Measurements from ENCODE around the gene COL20A1. TPM values are rescaled to one million over a fixed set of nuclear protein-coding genes. Genes with fewer than 3 reads are reported as not detected.

COL20A1 gene
- total RNA-seq, 1 donor from 2014 or later, result 5.0 TPM

- H3K4me1 ChIP-seq (ENCODE audit: insufficient read depth, low read length), result no peaks in the 10 kb centered on the region
- H4K20me1 ChIP-seq (ENCODE audit: insufficient read depth, low read length), result no peaks in the 10 kb centered on the region
- peaks cover 3% of the 10 kb centered on the region for H3K9me3 Mint-ChIP-seq (ENCODE audit: unreplicated experiment)
- peaks cover 19% of the 10 kb centered on the region for H3K27me3 ChIP-seq (ENCODE audit: insufficient read depth, low read length)
- H3K36me3 Mint-ChIP-seq (ENCODE audit: low read depth, unreplicated experiment), result peaks cover 11% of the 10 kb centered on the region
- no peaks in the 10 kb centered on the region for H3K9me3 ChIP-seq (ENCODE audit: insufficient read depth, low read depth, low read length)
- no peaks in the 10 kb centered on the region for H3K4me1 Mint-ChIP-seq (ENCODE audit: low read depth, unreplicated experiment)
- no peak for DNase-seq (ENCODE audit: low read depth)
- no peaks in the 10 kb centered on the region for H3K79me2 ChIP-seq (ENCODE audit: insufficient read depth, low read length)
- no peak overlapping the region for H2AFZ ChIP-seq (ENCODE audit: low read depth, low read length)
- peaks cover 20% of the 10 kb centered on the region for H3K27me3 Mint-ChIP-seq (ENCODE audit: low read depth, unreplicated experiment)
- H3K27ac ChIP-seq (ENCODE audit: low read depth, low read length), result no peak overlapping the region
- no peak overlapping the region for H3K4me2 ChIP-seq (ENCODE audit: low read length)
- no peak for FAIRE-seq
- H3K27ac Mint-ChIP-seq (ENCODE audit: unreplicated experiment), result no peak overlapping the region
- H3K9ac ChIP-seq (ENCODE audit: low read length), result no peak overlapping the region
- no peak overlapping the region for H3K4me3 ChIP-seq (ENCODE audit: insufficient read depth, low read depth, low read length)
- H3K4me3 Mint-ChIP-seq (ENCODE audit: unreplicated experiment), result no peak overlapping the region
- no peak for TF ChIP-seq CTCF (IDR thresholded peaks at IDR 0.05; ENCODE audit: insufficient read depth, low read depth, low read length)
- TF ChIP-seq EZH2 (IDR thresholded peaks at IDR 0.05; ENCODE audit: insufficient read depth, low read length), result no peak
- no peaks in the 10 kb centered on the region for H3K36me3 ChIP-seq (ENCODE audit: insufficient read depth, low read length)
Measured at GRCh38 chr20:63325021-63325471, 32.1 kb downstream of the COL20A1 start.

GRCh38 chr20:63325554-63326313 is 32.7 kb downstream of the COL20A1 start:
- Histone ChIP-seq H3K9me3 (ENCODE audit: insufficient read depth, low read depth, low read length) (no peaks in the 10 kb centered on the region), H3K36me3 (ENCODE audit: insufficient read depth, low read length) (no peaks in the 10 kb centered on the region), H4K20me1 (ENCODE audit: insufficient read depth, low read length) (no peaks in the 10 kb centered on the region), H3K27ac (ENCODE audit: low read depth, low read length) (no peak overlapping the region), H3K4me1 (ENCODE audit: insufficient read depth, low read length) (no peaks in the 10 kb centered on the region), H3K79me2 (ENCODE audit: insufficient read depth, low read length) (no peaks in the 10 kb centered on the region), H2AFZ (ENCODE audit: low read depth, low read length) (no peak overlapping the region), H3K9ac (ENCODE audit: low read length) (no peak overlapping the region), H3K4me2 (ENCODE audit: low read length) (no peak overlapping the region), H3K4me3 (ENCODE audit: insufficient read depth, low read depth, low read length) (no peak overlapping the region), H3K27me3 (ENCODE audit: insufficient read depth, low read length) (peaks cover 19% of the 10 kb centered on the region)
- no peak for DNase-seq (ENCODE audit: low read depth)
- TF ChIP-seq EZH2 (IDR thresholded peaks at IDR 0.05; ENCODE audit: insufficient read depth, low read length), result no peak
- no peak for TF ChIP-seq CTCF (IDR thresholded peaks at IDR 0.05; ENCODE audit: insufficient read depth, low read depth, low read length)
- no peak for FAIRE-seq
- H3K4me1 Mint-ChIP-seq (ENCODE audit: low read depth, unreplicated experiment), result no peaks in the 10 kb centered on the region
- H3K27me3 Mint-ChIP-seq (ENCODE audit: low read depth, unreplicated experiment), result peaks cover 20% of the 10 kb centered on the region
- H3K27ac Mint-ChIP-seq (ENCODE audit: unreplicated experiment), result no peak overlapping the region
- H3K9me3 Mint-ChIP-seq (ENCODE audit: unreplicated experiment), result peaks cover 3% of the 10 kb centered on the region
- no peak overlapping the region for H3K4me3 Mint-ChIP-seq (ENCODE audit: unreplicated experiment)
- H3K36me3 Mint-ChIP-seq (ENCODE audit: low read depth, unreplicated experiment), result peaks cover 11% of the 10 kb centered on the region
